K562 (cell line): ENCODE data around the gene DMBT1. TPM values are rescaled to one million over a fixed set of nuclear protein-coding genes. Genes with fewer than 3 reads are reported as not detected.

Experiments
- ATAC-seq: fragments of 200-7000 bp; cut with Tn5 transposase; 3 replicates; pipeline ENCODE4 v1.9.1; 2020; ENCODE audit warnings: moderate library complexity
- BruUV-seq: library from RNA; stranded (reverse); fragments of 400-500 nt; replicated peaks from 2 replicates; lab custom pipeline; 2021; lab: Mats Ljungman, UMichigan
- CTCF ChIA-PET: fragments of 300-600 bp; formaldehyde crosslinking; extraction: SDS; loops from one replicate; lab custom pipeline; 2021; ENCODE audit warnings: low intra/inter-chr PET ratio; lab: Yijun Ruan, JAX
- POLR2A ChIA-PET: fragments of 300-600, 350-650 bp; sonication (Branson Sonifier 250); formaldehyde crosslinking; extraction: SDS; loops from one replicate; lab custom pipeline; 2021; ENCODE audit warnings: antibody characterized with exemption, inconsistent platforms; lab: Yijun Ruan, JAX
- DNase-seq, 4 experiments: peaks; one replicate each; pipeline versions ENCODE4 v3.0.0 to v3.0.0-alpha.2; 2011 to 2018; ENCODE audit warnings: low spot score in 3 of 4, mixed read lengths in 3 of 4; ENCODE audit errors: extremely low read depth in 1 of 4
- FAIRE-seq: peaks from 2 replicates; lab custom pipeline; 2011; peaks lifted over from hg19 to GRCh38; lab: Jason Lieb, UNC
- H2AFZ ChIP-seq: 2 replicates; pipeline ENCODE4 v1.6.0; 2011; ENCODE audit warnings: low read depth, low read length, control low read depth, inconsistent platforms
- H3K27ac ChIP-seq: fragments of 200-600 bp; 3 replicates; pipeline ENCODE4 v1.8.0; 2011; ENCODE audit warnings: low read depth, mild to moderate bottlenecking, control low read depth, inconsistent platforms, low read length, moderate library complexity, mixed read lengths; ENCODE audit errors: extremely low read depth
- H3K27me3 ChIP-seq, 2 experiments: fragments of 300-600 bp in 1 of 2; 2 replicates in 1 of 2; 3 replicates in 1 of 2; pipeline versions ENCODE4 v1.6.0 to v1.8.0; 2011; ENCODE audit warnings: inconsistent platforms in 2 of 2, low read length in 2 of 2, mild to moderate bottlenecking in 1 of 2, mixed read lengths in 1 of 2, moderate library complexity in 1 of 2; ENCODE audit not compliant: control insufficient read depth in 2 of 2, insufficient read depth in 2 of 2
- H3K36me3 ChIP-seq: fragments of 300-600 bp; 3 replicates; pipeline ENCODE4 v1.8.0; 2011; ENCODE audit warnings: mild to moderate bottlenecking, low read length, inconsistent platforms; ENCODE audit not compliant: control insufficient read depth, insufficient read depth
- H3K4me1 ChIP-seq, 2 experiments: fragments of 200-600 bp in 1 of 2; replicated peaks in 1 of 2; 2 replicates in 1 of 2; 3 replicates in 1 of 2; pipeline versions ENCODE4 v1.5.1 to v1.8.0; 2011; ENCODE audit warnings: inconsistent platforms in 2 of 2, low read length in 2 of 2, mild to moderate bottlenecking in 1 of 2, mixed read lengths in 1 of 2, moderate library complexity in 1 of 2; ENCODE audit not compliant: control insufficient read depth in 2 of 2, insufficient read depth in 2 of 2
- H3K4me2 ChIP-seq: 2 replicates; pipeline ENCODE4 v1.6.1; 2011; ENCODE audit warnings: low read length, control low read depth, inconsistent platforms, mixed read lengths; ENCODE audit not compliant: insufficient read depth
- H3K4me3 ChIP-seq: fragments of 200-600 bp; sonication (generic), shearing (Covaris generic); 2 replicates; pipeline ENCODE4 v1.5.1; 2016; ENCODE audit warnings: control low read depth, inconsistent platforms
- H3K79me2 ChIP-seq: fragments of 200-600 bp; 3 replicates; pipeline ENCODE4 v1.8.0; 2011; ENCODE audit warnings: low read length, inconsistent platforms; ENCODE audit not compliant: control insufficient read depth, insufficient read depth
- H3K9ac ChIP-seq, 2 experiments: 2 replicates each; pipeline versions ENCODE4 v1.6.0 to v1.6.1; 2011; ENCODE audit warnings: low read depth in 2 of 2, low read length in 2 of 2, control low read depth in 1 of 2, inconsistent platforms in 1 of 2, mild to moderate bottlenecking in 1 of 2, mixed read lengths in 1 of 2; ENCODE audit not compliant: insufficient read depth in 1 of 2
- H3K9me1 ChIP-seq: one replicate; pipeline ENCODE4 v1.6.0; 2011; ENCODE audit warnings: inconsistent platforms, mild to moderate bottlenecking, low read length, moderate library complexity; ENCODE audit not compliant: control insufficient read depth, insufficient read depth
- H3K9me3 ChIP-seq: replicated peaks from 2 replicates; pipeline ENCODE4 v1.5.1; 2011; ENCODE audit warnings: low read depth, low read length, inconsistent platforms; ENCODE audit not compliant: control insufficient read depth, insufficient read depth
- H4K20me1 ChIP-seq: replicated peaks from 2 replicates; pipeline ENCODE4 v1.6.1; 2011; ENCODE audit warnings: low read length, inconsistent platforms, mixed read lengths; ENCODE audit not compliant: control insufficient read depth, insufficient read depth
- EGR1 ChIP-seq: fragments of 450-650 bp; conservative IDR thresholded peaks from 2 replicates; pipeline ENCODE4 v1.6.1; 2017; ENCODE audit warnings: mild to moderate bottlenecking
- IRF2 ChIP-seq: sonication (generic); formaldehyde crosslinking; IDR thresholded peaks from 2 replicates; pipeline ENCODE4 v1.8.1; 2022; ENCODE audit warnings: mild to moderate bottlenecking, missing genetic modification reagents
- KHSRP ChIP-seq: fragments of 450-650 bp; IDR thresholded peaks from 2 replicates; pipeline ENCODE4 v1.6.1; 2017
- LARP7 ChIP-seq: fragments of 450-650 bp; IDR thresholded peaks from 2 replicates; pipeline ENCODE4 v1.6.1; 2016
- PHB ChIP-seq: fragments of 250-450 bp; sonication (Bioruptor Pico); IDR thresholded peaks from 2 replicates; pipeline ENCODE4 v1.5.0; 2021
- RBM34 ChIP-seq: fragments of 200-400 bp; formaldehyde crosslinking; IDR thresholded peaks from 2 replicates; pipeline ENCODE4 v1.6.1; 2018; ENCODE audit warnings: low read length, borderline replicate concordance; ENCODE audit not compliant: insufficient read depth
- TRIM25 ChIP-seq: fragments of 450-650 bp; IDR thresholded peaks from 2 replicates; pipeline ENCODE4 v1.7.0; 2016; ENCODE audit warnings: borderline replicate concordance
- ZNF512 ChIP-seq: IDR thresholded peaks from 2 replicates; pipeline ENCODE4 v1.6.1; 2016; ENCODE audit warnings: missing genetic modification characterization, missing compliant biosample characterization
- ZNF766 ChIP-seq: fragments of 200-800 bp; sonication (Bioruptor generic); conservative IDR thresholded peaks from 2 replicates; pipeline ENCODE4 v1.6.1; 2016; ENCODE audit warnings: missing genetic modification characterization, missing compliant biosample characterization
- WGBS: fragments of 100-300 bp; shearing (Covaris generic); methylation state at CpG from one replicate; pipeline ENCODE4 v1.1.6; 2016; ENCODE audit warnings: low coverage, mixed read lengths; ENCODE audit not compliant: insufficient coverage; ENCODE audit errors: missing lambda C conversion rate; 5-methylcytosine and 5-hydroxymethylcytosine counted together
- in situ Hi-C: fragments of 300-500 bp; cut with MboI; formaldehyde crosslinking; loops from 4 replicates; pipeline ENCODE4 v1.15.0; 2018; ENCODE audit warnings: inconsistent platforms, mixed read lengths
- intact Hi-C: fragments of 100-400 bp; cut with micrococcal nuclease; formaldehyde crosslinking; loops from 2 replicates; pipeline ENCODE4 v1.14.2; 2022
- polyA plus RNA-seq, 8 experiments: library from polyadenylated mRNA; depleted of rRNA in 4 of 8; stranded (reverse) in 5 of 8; unstranded in 3 of 8; fragments of >200 nt; fragmentation: Nextera tagmentation in 2 of 8; fragmentation: Illumina TruSeq in 1 of 8; extraction: Ambion mirVana in 2 of 8; extraction: Trizol in 1 of 8; gene quantifications; 2 replicates each; pipeline versions ENCODE4 v1.2.1 to v1.2.3, GENCODE V29; 2011 to 2014; ENCODE audit warnings: inconsistent platforms in 1 of 8, missing spikeins in 1 of 8
- total RNA-seq, 7 experiments: library from RNA; depleted of rRNA in 6 of 7; stranded (reverse); fragments of >200 nt in 6 of 7; fragmentation: Illumina TruSeq in 2 of 7; extraction: Trizol in 2 of 7; gene quantifications; 2 replicates each; pipeline versions ENCODE4 v1.2.1 to v1.2.3, GENCODE V29; 2011 to 2021; ENCODE audit warnings: low replicate concordance in 1 of 7

Gene DMBT1
- total and polyA plus RNA-seq, 9 of the 15 experiments (the other 6 are each of a cell fraction or from before 2014, with no cell fraction given), result 0.01 to 0.07 TPM; not detected in 7

- Histone ChIP-seq H4K20me1 (no peaks in the 10 kb centered on the region), H3K27ac (no peak overlapping the region), H3K4me3 (no peak overlapping the region), H2AFZ (no peak overlapping the region), H3K4me1 (no peaks in the 10 kb centered on the region), H3K36me3 (no peaks in the 10 kb centered on the region), H3K9ac (no peak overlapping the region), H3K4me2 (no peak overlapping the region), H3K9me1 (no peaks in the 10 kb centered on the region), H3K9me3 (no peaks in the 10 kb centered on the region), H3K79me2 (no peaks in the 10 kb centered on the region), H3K27me3 (peaks cover 0 to 7% of the 10 kb centered on the region in 2 experiments; a peak in 1 of 5 replicates)
- in situ Hi-C loops, result no loop called here
- ATAC-seq (no peak), FAIRE-seq (no peak), DNase-seq (no peak)
- 0% methylated on average over 3 of the region's 3 CpGs for WGBS
- BruUV-seq, result no TSS peak
- intact Hi-C loops, result no loop called here
- CTCF ChIA-PET, result no interaction called here
- TF ChIP-seq LARP7, result no peak
- TF ChIP-seq TRIM25, result no peak
- TF ChIP-seq RBM34, result no peak
- no peak for TF ChIP-seq KHSRP
- TF ChIP-seq PHB (CRISPR knock-in tag), result no peak
- no peak for TF ChIP-seq ZNF766 (CRISPR knock-in tag)
- TF ChIP-seq IRF2 (CRISPR knock-in tag), result no peak
- TF ChIP-seq ZNF512 (tag), result no peak
- TF ChIP-seq EGR1, result no peak
- POLR2A ChIA-PET, result no interaction called here
Observed at GRCh38 chr10:122550983-122551382, 9.6 kb upstream of the DMBT1 start.
